Kidney (tissue), 14 donors: ENCODE measurements around the gene ARHGEF11. TPM values are rescaled to one million over a fixed set of nuclear protein-coding genes. Genes with fewer than 3 reads are reported as not detected.

Source experiments
- DNase-seq, 5 donors: peaks; one replicate each; pipeline ENCODE4 v3.0.0-alpha.2; 2013 to 2020
- FAIRE-seq: peaks from 2 replicates; lab custom pipeline; 2012; peaks lifted over from hg19 to GRCh38; lab: Jason Lieb, UNC
- H3K27ac ChIP-seq, 2 donors: one replicate each; pipeline ENCODE4 v1.7.0; 2013; ENCODE audit warnings: low read depth in 2 of 2, low read length in 2 of 2, inconsistent platforms in 1 of 2
- H3K27me3 ChIP-seq: one replicate; pipeline ENCODE4 v1.7.1; 2013; ENCODE audit warnings: low read length, inconsistent platforms; ENCODE audit not compliant: control insufficient read depth, insufficient read depth
- H3K36me3 ChIP-seq, 3 donors: one replicate each; pipeline versions ENCODE4 v1.7.0 to v1.7.1; 2013; ENCODE audit warnings: low read length in 3 of 3, control low read depth in 1 of 3, inconsistent platforms in 1 of 3; ENCODE audit not compliant: insufficient read depth in 3 of 3, control insufficient read depth in 2 of 3
- H3K4me1 ChIP-seq, 3 donors: one replicate each; pipeline versions ENCODE4 v1.7.0 to v1.7.1; 2013; ENCODE audit warnings: low read length in 3 of 3, inconsistent platforms in 1 of 3, low read depth in 1 of 3; ENCODE audit not compliant: control insufficient read depth in 2 of 3, insufficient read depth in 2 of 3
- H3K4me3 ChIP-seq, 3 donors: one replicate each; pipeline versions ENCODE4 v1.7.0 to v1.8.1; 2013; ENCODE audit warnings: low read length in 3 of 3, control low read depth in 1 of 3, inconsistent platforms in 1 of 3
- H3K9ac ChIP-seq, 3 donors: one replicate each; pipeline versions ENCODE4 v1.7.0 to v1.7.1; 2013; ENCODE audit warnings: low read length in 3 of 3, control low read depth in 1 of 3, inconsistent platforms in 1 of 3
- H3K9me3 ChIP-seq, 3 donors: one replicate each; pipeline versions ENCODE4 v1.7.0 to v1.7.1; 2013; ENCODE audit warnings: low read length in 3 of 3, control low read depth in 1 of 3, inconsistent platforms in 1 of 3; ENCODE audit not compliant: control insufficient read depth in 2 of 3, insufficient read depth in 1 of 3
- intact Hi-C: fragments of 100-400 bp; cut with DNase I; formaldehyde crosslinking; loops from one replicate; pipeline ENCODE4 v1.11.1; 2022
- polyA plus RNA-seq: library from polyadenylated mRNA; stranded (reverse); fragments of 350-450 nt; fragmentation: Illumina TruSeq; extraction: RNeasy Lipid Tissue Mini Kit (QIAGEN cat#74804); gene quantifications from one replicate; pipeline ENCODE4 v1.2.3, GENCODE V29; 2014; ENCODE audit warnings: low read depth, low replicate concordance; ENCODE audit not compliant: insufficient read depth
- total RNA-seq: library from RNA; stranded (reverse); fragmentation: NEBNext Ultra II Directional; extraction: Animal tissue kit (Norgen Biotek cat#: 25700); gene quantifications from one replicate; pipeline ENCODE4 v1.2.1, GENCODE V29; 2021
- TF ChIP-seq, protein P1 (sequence below): IDR thresholded peaks from 3 replicates; pipeline ENCODE4 v1.5.1; 2012; ENCODE audit warnings: mild to moderate bottlenecking, moderate library complexity, borderline replicate concordance; ENCODE audit not compliant: insufficient read depth; ENCODE audit errors: extremely low read depth
- donor health status: control.
- donor health status: control.
- donor health status: control.
- donor health status: control.
- donor health status: control.
- donor health status: DM: yes; HTN: yes; CAD: no.
- donor health status: Normal renal cell carcinoma (clear cell type).

Gene ARHGEF11
- total and polyA plus RNA-seq, 2 donors from 2014 or later, result 8.8 to 36.4 TPM

DNA sequence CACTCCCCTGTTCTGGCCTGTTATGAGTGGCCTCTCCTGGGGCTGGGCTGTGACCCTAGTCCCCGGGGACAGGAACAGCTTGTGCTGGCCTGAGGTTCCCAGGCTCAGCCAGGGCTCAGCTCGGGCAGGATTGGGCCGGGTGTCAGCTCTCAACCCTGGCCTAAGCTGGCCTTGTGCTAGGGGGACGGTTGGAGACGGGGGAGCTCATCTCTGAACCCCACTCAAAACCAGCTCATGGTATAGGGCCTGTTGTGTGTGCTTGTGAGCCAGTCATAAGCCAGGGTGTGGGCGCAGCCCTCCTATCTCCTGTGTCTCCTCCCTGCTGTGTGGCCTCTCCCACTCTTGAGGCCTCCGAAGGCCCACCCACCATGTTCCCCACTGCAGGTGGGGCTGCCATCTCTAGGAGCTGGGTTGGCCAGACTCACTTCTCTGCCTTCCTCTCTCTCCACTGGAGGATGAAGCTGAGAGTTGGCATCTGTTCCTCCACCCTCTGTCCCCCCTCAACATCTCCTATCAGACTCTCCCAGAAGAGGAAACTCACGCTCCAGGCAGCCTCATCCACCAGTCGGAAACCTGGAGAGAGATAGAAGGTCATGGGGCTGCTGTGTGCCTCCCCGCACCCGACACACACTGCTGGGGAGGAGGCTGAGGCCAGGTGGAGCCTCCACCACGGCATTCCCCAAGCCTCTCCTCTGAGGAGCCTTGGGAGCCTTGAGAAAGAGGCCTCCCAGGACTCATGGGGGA lies 150.7 kb downstream of the ARHGEF11 start:
- Histone ChIP-seq H3K27me3 (no peaks in the 10 kb centered on the region), H3K9ac (peak overlapping the region in 2 of 3 donors; percentile 54 to 67)
- no peak for FAIRE-seq

DNA sequence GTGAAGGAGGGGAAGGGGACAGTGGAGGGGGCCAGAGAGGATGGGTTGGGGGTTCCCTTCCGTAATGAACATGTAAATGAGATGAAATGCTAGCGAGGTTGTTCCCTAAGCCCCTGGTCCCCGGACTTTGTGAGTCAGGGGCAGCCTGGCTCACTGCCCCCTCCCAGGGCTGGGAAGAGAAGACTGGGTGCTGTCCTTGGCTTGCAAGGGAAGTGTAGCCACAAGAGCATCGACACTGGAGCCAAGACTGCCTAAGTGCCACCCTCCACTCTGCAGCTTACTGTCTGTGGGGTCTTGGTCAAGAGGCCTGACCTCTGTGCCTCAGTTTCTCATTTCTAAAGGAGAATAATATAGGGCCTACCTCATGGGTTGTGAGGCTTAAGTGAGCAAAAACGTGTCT lies 151.5 kb downstream of the ARHGEF11 start:
- Histone ChIP-seq H3K36me3 (no peaks in the 10 kb centered on the region), H3K9me3 (no peaks in the 10 kb centered on the region), H3K4me3 (peak overlapping the region; percentile 35 to 67 (median 53)), H3K9ac (peak overlapping the region in 1 of 3 donors; percentile 67), H3K27me3 (no peaks in the 10 kb centered on the region), H3K27ac (peak overlapping the region; percentile 78 to 95), H3K4me1 (peaks cover 0 to 16% (median 4%) of the 10 kb centered on the region in 3 donors)
- DNase-seq (peak in 1 of 5 donors; percentile 31), FAIRE-seq (no peak)
- intact Hi-C loops, result no loop called here
- TF ChIP-seq, protein P1, sequence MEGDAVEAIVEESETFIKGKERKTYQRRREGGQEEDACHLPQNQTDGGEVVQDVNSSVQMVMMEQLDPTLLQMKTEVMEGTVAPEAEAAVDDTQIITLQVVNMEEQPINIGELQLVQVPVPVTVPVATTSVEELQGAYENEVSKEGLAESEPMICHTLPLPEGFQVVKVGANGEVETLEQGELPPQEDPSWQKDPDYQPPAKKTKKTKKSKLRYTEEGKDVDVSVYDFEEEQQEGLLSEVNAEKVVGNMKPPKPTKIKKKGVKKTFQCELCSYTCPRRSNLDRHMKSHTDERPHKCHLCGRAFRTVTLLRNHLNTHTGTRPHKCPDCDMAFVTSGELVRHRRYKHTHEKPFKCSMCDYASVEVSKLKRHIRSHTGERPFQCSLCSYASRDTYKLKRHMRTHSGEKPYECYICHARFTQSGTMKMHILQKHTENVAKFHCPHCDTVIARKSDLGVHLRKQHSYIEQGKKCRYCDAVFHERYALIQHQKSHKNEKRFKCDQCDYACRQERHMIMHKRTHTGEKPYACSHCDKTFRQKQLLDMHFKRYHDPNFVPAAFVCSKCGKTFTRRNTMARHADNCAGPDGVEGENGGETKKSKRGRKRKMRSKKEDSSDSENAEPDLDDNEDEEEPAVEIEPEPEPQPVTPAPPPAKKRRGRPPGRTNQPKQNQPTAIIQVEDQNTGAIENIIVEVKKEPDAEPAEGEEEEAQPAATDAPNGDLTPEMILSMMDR, result no peak

More for the DNA sequence above, 150.7 kb downstream of the ARHGEF11 start:
- TF ChIP-seq, protein P1, result no peak
- Histone ChIP-seq H3K4me3 (peak overlapping the region in 1 of 3 donors; percentile 67), H3K4me1 (peaks cover 0 to 16% (median 4%) of the 10 kb centered on the region in 3 donors), H3K9me3 (no peaks in the 10 kb centered on the region), H3K36me3 (no peaks in the 10 kb centered on the region), H3K27ac (peak overlapping the region; percentile 82 to 95)
- peak in 2 of 5 donors; percentile 57 to 88 for DNase-seq
- intact Hi-C loops, result no loop called here

DNA sequence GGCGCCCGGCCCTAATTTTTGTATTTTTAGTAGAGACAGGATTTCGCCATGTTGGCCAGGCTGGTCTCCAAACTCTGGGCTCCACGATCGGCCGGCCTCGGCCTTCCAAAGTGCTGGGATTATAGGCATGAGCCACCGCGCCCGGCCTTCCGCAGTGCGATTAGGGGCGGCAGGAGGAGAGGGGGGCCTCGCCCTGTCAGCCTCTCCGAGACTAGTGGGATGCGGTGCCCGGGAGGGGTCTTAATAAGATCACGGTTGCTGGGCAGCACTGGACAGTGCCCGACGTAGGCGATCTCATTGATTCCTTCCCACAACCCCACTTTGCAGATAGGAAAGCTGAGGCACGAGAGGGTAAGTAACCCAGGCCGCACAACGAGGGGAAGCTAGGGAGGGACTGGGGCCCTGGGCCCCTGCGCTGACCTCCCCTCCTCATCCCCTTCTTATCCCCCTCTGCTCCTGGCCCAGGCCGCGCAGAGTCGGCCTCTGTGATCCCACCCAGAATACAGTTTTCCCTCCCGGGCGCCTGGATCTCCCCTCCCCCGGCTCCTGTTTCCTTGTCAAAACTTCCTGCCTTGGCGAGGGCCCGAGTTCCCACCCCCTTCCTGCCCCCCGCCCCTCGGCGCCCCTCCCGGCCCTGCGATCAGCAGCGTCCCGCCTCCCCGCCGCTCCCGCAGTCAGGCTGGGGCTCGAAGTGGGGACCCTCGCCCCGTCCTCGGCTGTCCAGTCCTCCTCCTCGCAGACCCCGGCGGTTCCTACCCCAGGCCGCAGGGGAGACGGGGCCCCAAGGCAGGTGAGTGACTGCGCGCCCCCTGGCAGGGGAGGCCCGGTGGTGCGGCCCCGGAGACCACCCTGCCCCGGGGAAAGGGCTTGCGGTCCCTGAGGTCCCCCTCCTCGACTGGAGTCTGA lies 152.2 kb downstream of the ARHGEF11 start, which contains the start of gene PEAR1:
PEAR1 (plus strand) TSS at position 671 of the 906 bp plus-strand sequence. CDS start 10,209 bp downstream, outside the sequence.
- Histone ChIP-seq H3K4me3 (peak within 1 kb of the TSS; percentile 35 to 67 (median 53)), H3K9ac (peak within 1 kb of the TSS in 1 of 3 donors; percentile 67), H3K4me1 (peaks cover 0 to 13% (median 0%) of the 10 kb centered on the region in 3 donors), H3K9me3 (no peaks in the 10 kb centered on the region), H3K36me3 (no peaks in the 10 kb centered on the region), H3K27ac (peak within 1 kb of the TSS; percentile 78 to 95), H3K27me3 (no peaks in the 10 kb centered on the region)
- intact Hi-C loops, result no loop called here
- FAIRE-seq (no peak), DNase-seq (peak; percentile 69 to 91 (median 82))
- TF ChIP-seq, protein P1, result no peak
